Sigmoid colon (tissue), 7 donors: ENCODE measurements around the gene ARHGAP15. TPM values are rescaled to one million over a fixed set of nuclear protein-coding genes. Genes with fewer than 3 reads are reported as not detected.

ENCODE experiments used
- DNase-seq: peaks from one replicate; pipeline ENCODE4 v3.0.0-alpha.2; 2019
- H3K27ac ChIP-seq, 4 donors: fragments of 200-600 bp; sonication (generic); one replicate each; pipeline ENCODE4 v1.5.1; 2016 to 2019; ENCODE audit warnings: mild to moderate bottlenecking in 1 of 4
- H3K27me3 ChIP-seq, 3 donors: fragments of 200-600 bp; sonication (generic); one replicate each; pipeline ENCODE4 v1.5.1; 2019; ENCODE audit warnings: mild to moderate bottlenecking in 1 of 3
- H3K36me3 ChIP-seq, 4 donors: fragments of 200-600 bp; sonication (generic); one replicate each; pipeline ENCODE4 v1.5.1; 2016 to 2019
- H3K4me1 ChIP-seq, 4 donors: fragments of 200-600 bp; sonication (generic); one replicate each; pipeline ENCODE4 v1.5.1; 2017 to 2019
- H3K4me3 ChIP-seq, 4 donors: fragments of 200-600 bp; sonication (generic); one replicate each; pipeline ENCODE4 v1.5.1; 2017 to 2019; ENCODE audit warnings: mild to moderate bottlenecking in 2 of 4, moderate library complexity in 1 of 4
- H3K9me3 ChIP-seq, 4 donors: fragments of 200-600 bp in 3 of 4; sonication (generic) in 3 of 4; one replicate each; pipeline versions ENCODE4 v1.5.1 to v1.6.1; 2013 to 2019
- EP300 ChIP-seq, 4 donors: sonication (generic); formaldehyde crosslinking; IDR thresholded peaks; one replicate each; pipeline ENCODE4 v1.6.1; 2017; ENCODE audit warnings: antibody characterized with exemption in 4 of 4
- POLR2A ChIP-seq, 2 donors: fragments of 450-650 bp; IDR thresholded peaks; one replicate each; pipeline ENCODE4 v1.6.1; 2016; ENCODE audit warnings: antibody characterized with exemption in 2 of 2, mild to moderate bottlenecking in 2 of 2, moderate library complexity in 2 of 2
- POLR2AphosphoS5 ChIP-seq, 4 donors: sonication (generic); formaldehyde crosslinking; IDR thresholded peaks; one replicate each; pipeline ENCODE4 v1.6.1; 2017; ENCODE audit warnings: antibody characterized with exemption in 4 of 4
- WGBS, 2 donors: extraction: QIAGEN DNeasy Blood & Tissue Kit; methylation state at CpG; one replicate each; pipeline ENCODE4 v1.1.7; 2013; 5-methylcytosine and 5-hydroxymethylcytosine counted together
- intact Hi-C: fragments of 100-400 bp; cut with DNase I; formaldehyde crosslinking; loops from one replicate; pipeline ENCODE4 v1.15.1; 2023
- polyA plus RNA-seq, 3 donors: library from polyadenylated mRNA; stranded (reverse); fragments of 200-250 nt; gene quantifications; one replicate each; pipeline ENCODE4 v1.2.3, GENCODE V29; 2013
- total RNA-seq, 4 donors: library from RNA; depleted of rRNA; stranded (reverse); fragments of >200 nt; gene quantifications; one replicate each; pipeline ENCODE4 v1.1.0, GENCODE V29; 2016
- TF ChIP-seq, protein P1 (sequence below), 4 experiments: fragments of 450-650 bp in 3 of 4; fragments of 200-600 bp in 1 of 4; IDR thresholded peaks; one replicate each; pipeline ENCODE4 v1.5.1; 2016 to 2019; ENCODE audit warnings: antibody characterized with exemption in 4 of 4, mild to moderate bottlenecking in 3 of 4, moderate library complexity in 2 of 4
- donor health status: healthy with polysubstance abuse.
- donor health status: Bipolar disorder and iron deficiency.
- donor health status: healthy.

The ARHGAP15 gene
- total and polyA plus RNA-seq, 7 donors = 3.7 to 16.4 (median 6.0) TPM

DNA sequence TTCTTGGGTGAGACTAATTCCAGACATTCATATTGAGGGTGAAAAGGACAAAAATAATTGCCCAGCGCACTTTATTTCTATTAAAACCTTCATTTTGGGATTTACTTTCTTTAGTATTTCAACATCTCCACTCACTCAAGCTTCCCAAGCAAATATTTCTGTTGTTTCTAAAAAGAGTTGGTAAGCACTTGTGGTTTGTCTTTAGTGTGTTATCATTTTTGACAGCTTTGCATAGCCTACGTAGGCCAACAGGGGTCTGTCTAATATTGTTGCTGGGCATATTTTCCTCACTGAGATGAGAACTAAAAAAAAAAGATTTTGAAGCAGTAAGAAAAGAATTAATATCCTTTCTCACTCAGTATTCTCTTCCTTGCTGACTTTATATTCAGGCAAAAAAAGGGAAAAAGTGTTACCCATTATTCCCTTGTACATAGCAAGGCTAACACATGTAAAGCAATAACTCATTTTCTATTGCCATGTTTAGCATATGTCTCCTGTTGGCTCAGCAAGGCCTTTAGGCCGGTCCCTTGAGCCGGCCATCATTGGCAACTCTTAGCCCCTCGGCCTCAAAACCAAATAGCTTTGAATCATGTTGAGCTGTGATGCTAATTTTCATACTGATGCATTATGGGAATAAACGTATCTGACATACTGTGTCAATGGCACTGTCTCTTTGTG, 494.2 kb downstream of the ARHGAP15 start:
- Histone ChIP-seq H3K36me3 (no peaks in the 10 kb centered on the region), H3K4me3 (no peak overlapping the region), H3K27ac (no peak overlapping the region), H3K9me3 (no peaks in the 10 kb centered on the region), H3K4me1 (no peaks in the 10 kb centered on the region), H3K27me3 (no peaks in the 10 kb centered on the region)
- TF ChIP-seq, protein P1, sequence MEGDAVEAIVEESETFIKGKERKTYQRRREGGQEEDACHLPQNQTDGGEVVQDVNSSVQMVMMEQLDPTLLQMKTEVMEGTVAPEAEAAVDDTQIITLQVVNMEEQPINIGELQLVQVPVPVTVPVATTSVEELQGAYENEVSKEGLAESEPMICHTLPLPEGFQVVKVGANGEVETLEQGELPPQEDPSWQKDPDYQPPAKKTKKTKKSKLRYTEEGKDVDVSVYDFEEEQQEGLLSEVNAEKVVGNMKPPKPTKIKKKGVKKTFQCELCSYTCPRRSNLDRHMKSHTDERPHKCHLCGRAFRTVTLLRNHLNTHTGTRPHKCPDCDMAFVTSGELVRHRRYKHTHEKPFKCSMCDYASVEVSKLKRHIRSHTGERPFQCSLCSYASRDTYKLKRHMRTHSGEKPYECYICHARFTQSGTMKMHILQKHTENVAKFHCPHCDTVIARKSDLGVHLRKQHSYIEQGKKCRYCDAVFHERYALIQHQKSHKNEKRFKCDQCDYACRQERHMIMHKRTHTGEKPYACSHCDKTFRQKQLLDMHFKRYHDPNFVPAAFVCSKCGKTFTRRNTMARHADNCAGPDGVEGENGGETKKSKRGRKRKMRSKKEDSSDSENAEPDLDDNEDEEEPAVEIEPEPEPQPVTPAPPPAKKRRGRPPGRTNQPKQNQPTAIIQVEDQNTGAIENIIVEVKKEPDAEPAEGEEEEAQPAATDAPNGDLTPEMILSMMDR (IDR thresholded peaks at IDR 0.05) = no peak
- no peak for TF ChIP-seq POLR2A (IDR thresholded peaks at IDR 0.05)
- TF ChIP-seq EP300 (IDR thresholded peaks at IDR 0.05) = no peak
- TF ChIP-seq POLR2AphosphoS5 (IDR thresholded peaks at IDR 0.05) = no peak
- no peak for DNase-seq
- intact Hi-C loops = no loop called here
- WGBS, 2 donors = 84% methylated on average over 6 of the region's 6 CpGs

DNA sequence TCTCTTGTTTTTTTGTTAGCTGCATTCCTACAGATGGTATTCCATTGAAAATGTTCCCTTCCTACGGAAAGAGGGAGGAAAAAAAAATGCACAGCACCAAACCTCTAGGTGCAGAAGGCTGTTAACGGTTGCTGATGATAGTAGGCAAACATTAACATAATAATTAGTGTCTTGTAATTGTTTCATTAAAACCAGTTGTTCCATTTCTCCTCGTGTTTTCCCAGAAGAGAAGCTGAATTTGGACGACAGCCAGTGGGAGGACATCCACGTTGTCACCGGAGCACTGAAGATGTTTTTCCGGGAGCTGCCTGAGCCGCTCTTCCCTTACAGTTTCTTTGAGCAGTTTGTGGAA, 494.7 kb downstream of the ARHGAP15 start:
- intact Hi-C loops = no loop called here

DNA sequence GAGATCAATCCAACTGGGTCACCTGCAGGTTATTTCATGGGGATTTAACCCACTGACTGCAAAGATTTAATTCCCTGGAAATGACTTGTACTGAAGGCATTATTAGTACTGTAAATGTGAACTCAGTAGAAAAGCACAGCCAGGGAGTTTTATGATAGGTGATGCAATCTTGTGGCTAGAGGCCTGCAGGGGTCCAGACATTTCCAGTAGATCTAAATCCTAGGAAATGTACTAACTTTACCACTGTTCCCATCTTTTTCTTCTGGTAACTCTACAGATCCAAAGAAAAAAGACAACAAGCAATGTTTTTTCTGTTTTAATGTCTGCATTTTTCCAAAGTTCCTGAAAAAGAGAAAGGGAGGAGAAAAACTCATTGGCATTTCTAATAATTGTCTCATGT, 500.1 kb downstream of the ARHGAP15 start:
- intact Hi-C loops = no loop called here
- Histone ChIP-seq H3K4me1 (no peaks in the 10 kb centered on the region), H3K27me3 (no peaks in the 10 kb centered on the region), H3K9me3 (no peaks in the 10 kb centered on the region), H3K36me3 (no peaks in the 10 kb centered on the region), H3K27ac (no peak overlapping the region), H3K4me3 (no peak overlapping the region)
- TF ChIP-seq, protein P1 (IDR thresholded peaks at IDR 0.05) = no peak
- TF ChIP-seq POLR2A (IDR thresholded peaks at IDR 0.05) = no peak
- no peak for TF ChIP-seq EP300 (IDR thresholded peaks at IDR 0.05)
- no peak for TF ChIP-seq POLR2AphosphoS5 (IDR thresholded peaks at IDR 0.05)
- DNase-seq = no peak

More for the DNA sequence above, 494.7 kb downstream of the ARHGAP15 start:
- Histone ChIP-seq H3K36me3 (no peaks in the 10 kb centered on the region), H3K4me3 (no peak overlapping the region), H3K27ac (no peak overlapping the region), H3K9me3 (no peaks in the 10 kb centered on the region), H3K27me3 (no peaks in the 10 kb centered on the region), H3K4me1 (no peaks in the 10 kb centered on the region)
- TF ChIP-seq POLR2A (IDR thresholded peaks at IDR 0.05) = no peak
- TF ChIP-seq, protein P1 (IDR thresholded peaks at IDR 0.05) = no peak
- no peak for TF ChIP-seq POLR2AphosphoS5 (IDR thresholded peaks at IDR 0.05)
- TF ChIP-seq EP300 (IDR thresholded peaks at IDR 0.05) = no peak
- DNase-seq = no peak
- 72 to 83% methylated on average over 8 of the region's 8 CpGs for WGBS, 2 donors

DNA sequence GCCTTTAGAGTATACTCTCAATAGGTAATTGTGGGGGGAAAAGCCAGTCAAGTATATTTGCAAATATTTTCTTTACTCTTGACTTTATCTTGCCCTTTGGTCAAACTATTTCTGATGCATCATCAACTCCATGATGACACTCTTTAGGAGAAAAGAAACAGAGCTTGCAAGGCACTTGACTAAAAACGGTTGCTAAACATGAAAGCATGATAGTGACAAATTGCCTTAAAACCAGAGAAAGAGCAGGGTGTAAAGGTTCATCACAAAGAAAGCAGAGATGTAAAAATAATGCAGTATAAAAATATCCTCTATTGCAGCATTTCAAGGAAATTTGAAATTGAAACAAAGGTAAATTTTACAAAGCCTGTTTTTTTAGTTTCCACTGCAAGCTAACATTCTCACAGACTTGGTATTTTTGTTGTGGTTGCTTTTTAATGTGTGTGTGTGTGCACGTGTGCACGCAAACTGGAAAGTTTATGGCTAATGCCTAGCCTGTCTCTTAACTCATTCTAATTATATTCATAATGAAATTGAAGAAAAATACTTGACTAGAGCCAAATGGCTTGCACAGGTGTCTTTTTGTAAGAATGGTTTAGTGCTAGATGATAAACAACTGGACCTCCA, 503.6 kb downstream of the ARHGAP15 start:
- DNase-seq = no peak
- intact Hi-C loops = no loop called here
- H3K4me1 ChIP-seq = no peaks in the 10 kb centered on the region
- H3K27me3 ChIP-seq = no peaks in the 10 kb centered on the region
- no peak overlapping the region for H3K4me3 ChIP-seq
- no peaks in the 10 kb centered on the region for H3K36me3 ChIP-seq
- H3K27ac ChIP-seq = no peak overlapping the region
- peaks cover 0 to 3% (median under 1%) of the 10 kb centered on the region in 4 donors for H3K9me3 ChIP-seq
- TF ChIP-seq POLR2A (IDR thresholded peaks at IDR 0.05) (no peak), POLR2AphosphoS5 (IDR thresholded peaks at IDR 0.05) (no peak), EP300 (IDR thresholded peaks at IDR 0.05) (no peak)
- TF ChIP-seq, protein P1 (IDR thresholded peaks at IDR 0.05) = no peak
- WGBS, 2 donors = 70 to 76% methylated on average over 3 of the region's 3 CpGs
